Activated T-cell treated with anti-CD3 and anti-CD28 coated beads for 48 hours (primary cell): Measurements from ENCODE around the gene RPS21.

Source experiments
- DNase-seq: peaks from one replicate; pipeline ENCODE4 v3.0.0-alpha.2; 2020; ENCODE audit warnings: low read depth

Gene RPS21

GRCh38 chr20:62354031-62354808 is 32.7 kb upstream of the RPS21 start:
- DNase-seq, result no peak

DNA sequence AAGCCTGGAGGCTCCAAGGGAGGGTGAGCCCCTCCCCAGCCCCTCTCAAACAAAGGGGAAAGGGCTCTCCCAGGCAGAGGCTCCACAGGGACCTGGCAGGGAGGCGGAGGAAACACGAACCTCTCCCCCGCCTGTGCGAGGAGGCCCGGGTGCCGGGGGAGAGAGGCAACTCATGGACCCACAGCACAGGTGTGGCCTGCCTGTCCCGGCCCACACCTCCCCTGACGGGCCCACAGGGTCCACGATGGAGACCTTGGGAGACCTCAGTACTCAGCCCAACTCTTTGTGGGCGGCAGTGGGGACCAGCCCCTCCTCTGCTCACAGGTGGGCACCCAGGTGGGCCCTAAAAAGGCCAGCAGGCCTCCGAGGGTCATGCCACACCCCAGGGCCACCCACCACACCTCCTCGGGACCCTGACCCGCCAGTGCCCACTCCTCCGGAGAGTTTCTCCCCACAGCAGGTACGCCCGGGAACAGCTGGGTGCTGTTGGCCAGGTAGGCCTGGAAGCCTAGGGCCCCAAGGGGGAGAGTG is 32.0 kb upstream of the RPS21 start:
- no peak for DNase-seq

- no peak for DNase-seq
These were observed 31.4 kb upstream of the RPS21 start for GRCh38 chr20:62355516-62355877.

- no peak for DNase-seq
These were observed 30.9 kb upstream of the RPS21 start for GRCh38 chr20:62355878-62356588.

GRCh38 chr20:62356589-62357186 is 30.2 kb upstream of the RPS21 start:
- no peak for DNase-seq

- no peak for DNase-seq
These were observed 29.7 kb upstream of the RPS21 start for GRCh38 chr20:62357187-62357667.

- no peak for DNase-seq
These were observed 29.2 kb upstream of the RPS21 start for GRCh38 chr20:62357681-62358080.

DNA sequence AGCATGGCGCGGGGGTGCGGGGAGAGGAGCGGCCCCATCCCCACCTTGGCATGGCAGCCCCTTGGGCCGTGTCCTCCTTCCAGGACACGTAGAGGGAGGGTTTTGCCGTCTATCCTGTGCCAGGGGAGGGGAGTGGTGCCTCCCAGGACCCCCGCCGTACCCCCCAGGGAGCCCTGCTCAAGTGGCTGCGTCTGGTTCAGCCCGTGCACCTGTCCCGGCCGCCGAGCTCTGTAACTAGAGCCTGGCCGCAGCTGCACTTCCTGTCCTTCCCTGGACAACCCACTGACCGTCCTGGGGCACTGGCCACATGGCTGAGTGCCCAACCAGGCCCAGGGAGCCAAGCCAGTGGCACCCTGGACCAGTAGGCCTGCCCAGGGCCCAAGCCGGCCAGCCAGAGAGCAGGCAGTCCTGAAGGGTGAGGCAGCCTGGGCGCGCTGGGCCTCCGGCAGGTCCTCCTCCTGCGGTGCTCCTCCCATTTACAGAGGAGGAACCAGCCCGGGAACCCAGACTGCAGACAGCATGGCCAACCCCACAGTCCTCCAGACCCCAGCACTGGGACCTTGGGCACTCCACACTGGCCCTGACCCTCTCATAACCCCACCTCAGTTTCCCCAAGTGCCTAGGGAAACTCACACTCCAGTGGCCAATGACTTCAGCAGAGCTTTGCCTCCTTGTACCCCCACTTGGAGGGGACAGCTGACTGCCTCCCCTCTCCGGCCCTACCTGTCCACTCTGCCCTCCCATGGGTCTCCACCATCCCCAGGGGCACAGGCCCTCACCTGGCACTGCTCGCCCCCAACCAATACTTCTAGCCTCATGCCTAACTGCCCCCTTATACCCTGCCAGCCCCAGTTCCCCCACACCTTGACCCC is 28.5 kb upstream of the RPS21 start:
- no peak for DNase-seq

DNA sequence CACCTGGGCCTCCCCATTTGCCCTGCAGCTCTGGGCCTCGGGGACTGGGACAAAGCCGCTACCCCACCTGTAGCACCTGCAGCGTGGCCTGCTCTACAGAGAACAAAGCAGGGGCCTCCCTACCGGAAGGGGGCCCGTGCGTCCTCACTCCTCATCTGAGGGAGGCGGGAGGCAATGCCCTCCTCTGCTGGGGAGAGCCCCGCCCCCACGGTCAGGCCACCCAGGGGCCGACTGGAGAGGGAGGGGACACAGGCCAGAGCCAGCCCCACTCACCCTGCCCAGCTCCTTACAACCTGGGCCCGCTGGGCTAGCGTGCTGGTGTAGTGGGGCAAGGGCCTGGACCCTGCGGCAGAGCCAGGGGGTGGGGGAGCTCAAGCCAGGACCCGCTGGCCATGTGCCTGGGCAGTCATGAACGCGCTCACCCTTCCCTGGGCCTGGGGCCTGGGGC is 27.8 kb upstream of the RPS21 start:
- DNase-seq, result no peak

DNA sequence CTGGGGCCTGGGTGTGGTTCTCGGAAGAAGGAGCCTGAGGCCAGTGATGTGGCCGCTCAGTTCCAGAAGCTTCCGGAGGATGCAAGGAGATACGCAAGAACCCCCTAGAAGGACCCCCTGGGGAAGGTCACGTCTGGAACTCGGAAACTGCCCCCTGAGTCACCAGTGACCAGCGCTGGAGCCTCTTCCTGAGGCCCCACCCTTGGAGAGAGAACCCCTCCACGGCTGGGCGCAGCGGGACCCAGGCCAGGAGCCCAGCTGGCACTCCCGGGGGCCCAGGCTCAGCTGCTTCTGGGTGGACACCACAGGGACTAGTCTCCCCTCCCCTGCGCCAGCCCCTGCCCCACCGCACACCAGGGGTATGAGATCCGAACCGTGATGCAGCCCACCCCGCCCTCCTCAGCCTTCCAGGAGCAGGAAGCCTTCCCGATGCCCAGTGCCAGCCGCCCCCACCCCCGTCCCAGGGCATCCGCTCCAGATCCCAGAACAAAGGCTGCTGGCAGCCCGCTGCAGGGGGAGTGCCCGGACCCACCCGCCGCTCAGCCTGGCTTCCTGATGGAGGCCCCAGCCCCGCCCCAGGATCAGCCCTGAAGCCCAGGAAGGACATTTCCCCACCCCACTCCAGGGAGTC is 27.3 kb upstream of the RPS21 start:
- DNase-seq, result no peak

GRCh38 chr20:62360854-62361798 is 25.8 kb upstream of the RPS21 start:
- no peak for DNase-seq

DNA sequence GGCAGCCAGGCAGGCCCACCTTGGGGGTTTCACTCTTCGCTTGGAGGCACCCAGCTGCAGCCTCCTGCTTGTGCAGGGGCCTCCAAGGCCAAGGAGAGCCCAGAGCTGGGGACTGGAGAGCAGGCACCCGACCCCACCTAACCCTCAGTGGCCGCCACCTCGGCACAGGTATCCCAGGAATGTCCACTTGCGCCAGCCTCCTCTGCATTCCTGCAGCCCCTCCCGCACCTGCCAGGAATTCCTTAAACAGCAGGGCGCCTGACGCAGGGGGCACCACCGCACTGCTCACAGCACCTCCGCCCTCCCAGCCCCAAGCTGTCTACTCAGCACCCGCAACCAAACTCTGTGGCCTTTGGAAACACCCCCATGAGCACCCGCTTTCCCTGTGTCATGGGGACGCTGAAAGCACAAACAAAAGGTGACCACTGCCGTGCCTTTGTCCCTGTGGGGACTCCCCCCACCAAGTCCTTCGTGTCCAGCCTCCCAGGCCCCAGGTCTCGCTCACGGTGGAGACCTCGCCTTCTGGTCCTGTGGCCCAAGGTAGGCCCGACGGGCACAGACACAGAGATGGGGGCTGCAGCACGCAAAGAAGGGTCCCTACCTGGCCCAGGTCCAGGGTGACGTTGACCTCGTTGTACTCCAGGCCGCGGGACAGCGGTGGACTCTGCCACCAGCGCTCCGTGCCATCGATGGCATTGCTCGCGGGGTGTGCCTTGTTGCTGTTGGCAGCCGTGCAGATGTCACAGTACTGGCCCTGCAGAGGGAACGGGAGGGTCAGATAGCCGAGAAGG is 24.9 kb upstream of the RPS21 start:
- no peak for DNase-seq

- no peak for DNase-seq
These were observed 24.3 kb upstream of the RPS21 start for GRCh38 chr20:62362590-62362940.

DNA sequence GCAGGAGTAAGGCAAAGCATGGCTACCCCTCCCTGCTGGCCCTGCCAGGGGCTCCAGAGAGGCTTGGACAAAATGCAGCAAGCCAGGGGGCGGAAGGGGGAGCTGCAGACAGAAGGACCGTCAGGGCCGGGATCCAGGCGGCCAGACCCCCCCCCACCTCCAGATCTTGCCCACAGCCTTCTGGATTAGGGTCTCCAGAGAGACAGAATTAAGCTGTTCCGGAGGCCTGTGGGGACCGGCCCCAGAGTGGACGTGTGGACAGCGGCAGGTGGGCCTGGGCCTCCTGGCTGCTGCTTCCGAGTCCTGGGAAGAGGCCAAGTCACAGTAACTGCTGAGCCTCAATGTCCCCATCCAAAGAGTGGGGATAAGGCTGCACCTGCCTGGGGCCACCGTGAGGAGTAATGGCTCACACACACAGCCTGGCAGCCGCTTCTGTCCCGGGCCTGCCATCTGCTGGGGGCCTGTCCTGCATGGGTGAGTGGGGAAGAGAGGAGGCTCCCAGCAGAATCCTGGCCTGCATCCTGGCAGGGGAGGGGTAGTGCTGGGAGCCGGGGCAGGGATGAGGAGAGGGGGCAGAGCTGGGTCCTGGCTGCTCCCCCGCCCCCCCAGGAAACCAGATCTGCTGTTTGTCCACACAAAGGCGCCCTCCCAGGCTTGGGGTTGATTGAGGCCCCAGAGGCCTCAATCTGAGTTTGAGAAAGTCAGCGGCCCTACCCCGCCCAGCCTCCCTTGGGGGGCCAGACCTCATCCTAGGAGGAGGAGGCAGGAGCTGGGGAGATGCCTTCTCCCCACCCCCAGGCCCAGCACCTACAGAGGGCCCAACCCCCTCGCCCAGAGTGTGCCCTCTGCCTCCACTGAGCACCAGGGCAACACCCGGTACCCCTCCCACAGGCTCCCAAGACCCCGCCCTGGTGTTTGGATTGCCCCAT is 23.6 kb upstream of the RPS21 start:
- DNase-seq, result no peak

DNA sequence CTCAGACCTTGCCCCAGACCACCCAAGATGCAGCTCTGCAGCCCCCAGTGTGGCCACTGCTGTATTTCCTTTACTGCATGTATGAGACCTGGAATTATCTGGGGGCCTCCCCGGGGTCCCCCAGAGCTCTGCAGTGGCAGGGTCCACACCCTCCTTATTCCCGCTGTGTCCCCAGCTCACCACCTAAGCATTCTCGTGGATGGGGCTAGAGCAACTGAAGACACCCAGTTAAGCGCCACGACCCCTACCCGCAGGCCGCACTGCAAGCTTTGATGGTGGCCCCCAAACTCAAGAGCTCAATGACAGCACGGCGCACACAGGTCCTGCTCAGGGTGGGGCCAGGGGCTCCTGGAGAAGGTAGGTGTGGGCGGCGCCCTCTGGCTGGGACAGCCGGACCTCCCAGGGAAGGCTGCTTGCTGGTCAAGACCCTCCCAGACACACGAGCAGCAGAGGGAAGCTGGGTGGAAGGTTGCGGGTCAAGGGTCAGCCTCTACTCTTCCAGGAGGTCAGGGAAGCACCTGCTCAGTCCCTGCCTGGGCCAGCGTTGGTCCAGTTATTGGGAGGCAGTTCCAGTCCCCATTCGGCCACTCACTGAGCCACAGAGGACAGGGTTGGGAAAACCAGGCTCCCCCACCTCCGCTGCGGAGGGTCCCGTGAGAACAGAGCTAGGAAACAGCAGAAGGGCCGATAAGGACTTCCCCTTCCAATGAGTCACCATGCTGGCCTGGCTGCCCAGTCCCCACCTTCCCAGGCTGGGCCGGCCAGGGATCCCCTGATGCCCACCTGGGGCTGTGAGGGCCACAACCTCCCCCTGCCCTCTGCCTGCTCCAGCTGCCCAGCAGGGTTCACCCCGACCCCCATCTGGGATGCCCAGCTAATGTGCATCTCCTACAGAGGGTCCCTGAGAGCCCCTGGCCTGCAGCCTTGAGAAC is 22.7 kb upstream of the RPS21 start:
- no peak for DNase-seq

GRCh38 chr20:62364911-62365736 is 21.8 kb upstream of the RPS21 start:
- DNase-seq, result no peak
